AG09309 (cell line): ENCODE measurements around the gene P3H2.
"Not testable (repeated sequence)": the region's sequence is repeated elsewhere in the genome, so short reads cannot be mapped to it uniquely, and the experiment has no call there.

ENCODE experiments used
- DNase-seq: peaks from one replicate; pipeline ENCODE4 v3.0.0-alpha.2; 2010; ENCODE audit warnings: low read depth
- H3K4me3 ChIP-seq: 2 replicates; pipeline ENCODE4 v1.5.1; 2011; ENCODE audit warnings: mild to moderate bottlenecking, low read depth, low read length, moderate library complexity; ENCODE audit not compliant: control insufficient read depth
- CTCF ChIP-seq: IDR thresholded peaks from 2 replicates; pipeline ENCODE4 v1.5.1; 2011; ENCODE audit warnings: mild to moderate bottlenecking, low read depth, low read length, inconsistent platforms; ENCODE audit not compliant: insufficient read depth, control insufficient read depth; ENCODE audit errors: missing control alignments

Gene P3H2

GRCh38 chr3:190077395-190078045 is 43.2 kb downstream of the P3H2 start:
- H3K4me3 ChIP-seq: no peak overlapping the region
- DNase-seq: no peak
- TF ChIP-seq CTCF: no peak

GRCh38 chr3:190076601-190077394 is 43.9 kb downstream of the P3H2 start:
- DNase-seq: peak; percentile 93
- no peak overlapping the region for H3K4me3 ChIP-seq
- no peak for TF ChIP-seq CTCF

- no peak for DNase-seq
- no peak overlapping the region for H3K4me3 ChIP-seq
- TF ChIP-seq CTCF: no peak
Measured at GRCh38 chr3:190076136-190076535, 44.6 kb downstream of the P3H2 start.

GRCh38 chr3:190074817-190075216 is 45.9 kb downstream of the P3H2 start:
- DNase-seq: no peak
- TF ChIP-seq CTCF: no peak

DNA sequence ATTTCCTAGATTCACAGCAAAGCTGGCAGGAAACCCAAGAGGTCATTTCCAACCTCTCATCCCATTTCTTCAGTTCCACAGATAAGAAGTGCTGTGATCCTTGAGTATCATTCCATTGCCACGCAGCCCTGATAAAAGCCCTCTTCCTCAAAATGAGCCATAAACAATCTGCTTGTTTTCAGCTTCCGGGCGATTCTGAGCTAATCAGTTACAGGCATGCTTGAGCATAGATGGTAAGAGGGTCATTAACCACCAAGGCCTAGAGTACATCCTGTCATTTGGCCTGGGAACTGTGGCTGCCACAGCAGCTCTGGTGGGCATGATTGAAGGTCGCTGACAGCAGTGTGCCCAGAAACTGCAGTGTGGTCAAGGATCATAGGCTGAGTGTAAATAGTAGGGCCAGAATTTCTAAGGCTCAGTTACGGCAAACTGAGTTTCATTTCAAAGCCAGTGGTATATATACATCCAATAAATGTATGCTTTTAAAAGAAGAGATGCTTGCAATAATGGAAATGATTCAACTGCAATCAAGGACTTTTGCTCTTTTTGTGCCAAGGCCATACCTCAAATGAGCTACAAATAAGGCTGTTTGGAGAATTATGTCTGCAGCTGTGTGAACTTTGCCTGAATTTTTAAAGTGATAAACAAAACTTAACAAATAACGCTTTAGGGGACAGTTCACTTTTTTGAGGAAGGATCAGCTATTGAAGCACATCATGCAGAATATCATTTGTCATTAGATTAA is 47.3 kb downstream of the P3H2 start:
- H3K4me3 ChIP-seq: no peak overlapping the region
- no peak for TF ChIP-seq CTCF
- no peak for DNase-seq

More at GRCh38 chr3:190074817-190075216, 45.9 kb downstream of the P3H2 start:
- H3K4me3 ChIP-seq: no peak overlapping the region

GRCh38 chr3:190072856-190073255 is 47.8 kb downstream of the P3H2 start:
- no peak overlapping the region for H3K4me3 ChIP-seq
- no peak for DNase-seq
- no peak for TF ChIP-seq CTCF

DNA sequence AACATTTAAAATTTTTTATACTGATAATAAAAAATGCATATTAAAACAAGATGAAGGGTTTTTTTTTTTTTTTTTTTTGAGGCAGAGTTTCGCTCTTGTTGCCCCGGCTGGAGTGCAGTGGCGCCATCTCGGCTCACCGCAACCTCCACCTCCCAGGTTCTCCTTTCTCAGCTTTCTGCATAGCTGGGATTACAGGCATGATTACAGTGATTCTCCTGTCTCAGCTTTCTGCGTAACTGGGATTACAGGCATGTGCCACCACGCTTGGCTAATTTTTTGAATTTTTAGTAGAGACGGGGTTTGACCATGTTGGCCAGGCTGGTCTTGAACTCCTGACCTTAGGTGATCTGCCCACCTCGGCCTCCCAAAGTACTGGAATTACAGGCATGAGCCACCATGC is 48.8 kb downstream of the P3H2 start:
- not testable (repeated sequence) for DNase-seq, H3K4me3 ChIP-seq
